GM19193 (cell line): ENCODE measurements around the gene EPN1.

Experiments
- POLR2A ChIP-seq: IDR thresholded peaks from 4 replicates; pipeline ENCODE4 v1.6.1; 2011; ENCODE audit not compliant: insufficient read depth, insufficient read length; ENCODE audit errors: extremely low read depth

EPN1 gene

GRCh38 chr19:55674841-55675660, at the start of gene EPN1:
EPN1 (plus strand) TSS chr19:55675226; CDS start chr19:55678628, 3,402 bp downstream.
- TF ChIP-seq POLR2A, result peak; percentile 68

DNA sequence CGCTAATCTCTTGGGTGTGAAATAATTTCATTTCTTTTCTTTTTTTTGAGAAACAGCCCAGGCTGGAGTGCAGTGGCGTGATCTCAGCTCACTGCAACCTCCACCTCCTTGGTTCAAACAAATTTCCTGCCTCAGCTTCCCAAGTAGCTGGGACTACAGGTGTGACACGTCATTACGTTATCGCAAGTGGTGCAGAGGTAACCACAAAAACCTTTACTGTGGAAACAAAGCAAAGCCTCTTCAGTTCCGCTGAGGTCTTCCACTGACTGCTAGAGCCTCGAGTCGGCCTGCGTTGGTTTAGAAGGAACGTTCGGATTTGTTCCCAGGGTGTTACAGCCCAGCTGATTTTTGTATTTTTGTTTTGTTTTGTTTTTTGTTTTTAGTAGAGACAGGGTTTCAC, 48.7 kb upstream of the EPN1 start:
- TF ChIP-seq POLR2A, result no peak

GRCh38 chr19:55632463-55632834, 42.6 kb upstream of the EPN1 start:
- TF ChIP-seq POLR2A, result no peak

- TF ChIP-seq POLR2A, result no peak
Observed at GRCh38 chr19:55633861-55634260, 41.2 kb upstream of the EPN1 start.

DNA sequence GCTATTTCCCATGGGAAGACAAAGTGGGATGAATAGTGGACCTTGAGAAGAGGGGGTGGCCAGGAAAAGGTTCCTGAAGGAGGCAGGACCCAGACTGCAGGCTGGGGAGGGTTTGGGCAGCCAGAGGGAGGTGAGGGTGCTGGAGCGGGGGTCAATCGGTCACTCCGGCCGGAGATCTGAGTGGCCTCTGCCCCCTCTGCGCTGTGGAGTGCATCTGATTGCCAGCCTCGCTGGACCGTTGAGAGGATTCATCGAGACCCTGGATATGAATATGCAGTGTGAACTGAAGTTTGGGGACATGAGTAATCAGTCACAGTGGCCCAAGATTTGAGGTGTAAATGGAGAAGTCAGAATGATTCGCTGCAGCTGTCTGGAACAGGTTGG, 39.7 kb upstream of the EPN1 start:
- TF ChIP-seq POLR2A, result no peak

GRCh38 chr19:55635856-55636440, 39.1 kb upstream of the EPN1 start:
- TF ChIP-seq POLR2A, result no peak

- no peak for TF ChIP-seq POLR2A
Observed at GRCh38 chr19:55636723-55637122, 38.3 kb upstream of the EPN1 start.

GRCh38 chr19:55637534-55637933, 37.5 kb upstream of the EPN1 start:
- peak; percentile 9 for TF ChIP-seq POLR2A

DNA sequence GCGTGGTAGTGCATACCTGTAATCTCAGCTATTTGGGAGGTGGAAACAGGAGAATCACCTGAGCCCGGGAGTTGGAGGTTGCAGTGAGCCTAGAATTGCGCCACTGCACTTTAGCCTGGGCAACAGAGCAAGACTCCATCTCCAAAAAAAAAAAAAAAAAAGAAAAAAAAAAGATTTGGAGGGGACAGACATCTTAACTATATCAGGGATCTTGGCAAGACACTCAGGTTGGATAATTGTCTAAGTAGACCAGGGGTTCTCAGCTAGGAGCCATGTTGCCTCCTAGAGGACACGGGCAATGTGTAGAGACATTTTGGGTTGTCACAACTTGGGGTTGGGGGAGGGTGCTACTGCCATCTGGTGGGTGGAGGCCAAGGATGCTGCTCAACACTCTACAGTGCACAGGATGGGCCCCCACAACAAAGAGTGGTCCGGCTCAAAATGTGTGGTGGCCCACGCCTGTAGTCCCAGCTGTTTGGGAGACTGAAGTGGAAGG, 36.1 kb upstream of the EPN1 start:
- no peak for TF ChIP-seq POLR2A

DNA sequence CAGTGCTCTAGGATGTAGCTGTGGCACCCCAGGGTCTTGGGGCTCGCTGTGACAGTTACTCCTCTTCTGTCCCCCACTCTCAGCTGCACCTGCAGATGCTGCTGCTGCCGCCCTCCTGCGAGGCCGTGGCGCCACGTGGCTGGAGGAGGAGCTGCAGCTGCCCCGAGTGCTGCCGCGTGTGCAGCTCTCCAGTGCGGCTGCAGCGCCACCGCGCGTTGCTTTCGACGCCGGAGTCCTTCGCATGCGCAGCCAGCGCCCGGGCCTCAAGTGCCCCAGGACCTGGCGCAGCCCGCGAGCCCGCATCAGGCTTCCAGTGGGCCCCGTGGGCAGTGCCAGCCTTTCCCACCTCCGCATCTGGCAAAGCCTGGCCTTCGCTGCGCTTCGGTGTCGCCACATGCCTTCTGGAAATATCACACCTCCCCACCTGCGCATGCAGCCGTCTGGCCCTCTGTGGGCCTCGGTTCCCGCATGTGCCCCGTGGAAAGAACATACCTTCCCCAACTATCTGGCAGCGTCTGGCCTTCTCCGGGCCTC, 34.9 kb upstream of the EPN1 start:
- TF ChIP-seq POLR2A, result peak; percentile 13

- peak; percentile 33 for TF ChIP-seq POLR2A
Observed at GRCh38 chr19:55640577-55641425, 34.2 kb upstream of the EPN1 start, which contains the start of gene ZNF580. ZNF580 (plus strand) TSS chr19:55641002; CDS start chr19:55642509, 1,507 bp downstream.

GRCh38 chr19:55641426-55642152, 33.4 kb upstream of the EPN1 start:
- peak; percentile 2 for TF ChIP-seq POLR2A

GRCh38 chr19:55642153-55643002, 32.6 kb upstream of the EPN1 start:
- no peak for TF ChIP-seq POLR2A
